Endothelial cell of umbilical vein (primary cell): ENCODE data around the gene KIF6. TPM values are rescaled to one million over a fixed set of nuclear protein-coding genes. Genes with fewer than 3 reads are reported as not detected.

ENCODE experiments used
- BruUV-seq: library from RNA; stranded (reverse); fragments of 400-500 nt; replicated peaks from 2 replicates; lab custom pipeline; 2021; lab: Mats Ljungman, UMichigan
- CTCF ChIA-PET: fragments of 300-600, 350-600 bp; sonication (Branson Sonifier 250); formaldehyde crosslinking; loops from one replicate; lab custom pipeline; 2021; ENCODE audit warnings: antibody characterized with exemption, inconsistent platforms; lab: Charles Lee
- POLR2A ChIA-PET: fragments of 300-600, 350-600 bp; sonication (Branson Sonifier 250); formaldehyde crosslinking; loops from one replicate; lab custom pipeline; 2021; ENCODE audit warnings: antibody characterized with exemption, inconsistent platforms; lab: Charles Lee
- DNase-seq: peaks from one replicate; pipeline ENCODE4 v3.0.0-alpha.2; 2011; ENCODE audit warnings: low read depth, low spot score
- FAIRE-seq: peaks from 2 replicates; lab custom pipeline; 2011; peaks lifted over from hg19 to GRCh38; lab: Jason Lieb, UNC
- H2AFZ ChIP-seq: 2 replicates; pipeline ENCODE4 v1.6.0; 2012; ENCODE audit warnings: low read depth, low read length, control low read depth, inconsistent platforms
- H3K27ac ChIP-seq: 2 replicates; pipeline ENCODE4 v1.5.1; 2011; ENCODE audit warnings: low read depth, mild to moderate bottlenecking, control low read depth, low read length, moderate library complexity; ENCODE audit not compliant: insufficient read depth
- H3K27me3 ChIP-seq, 2 experiments: 2 replicates each; pipeline versions ENCODE4 v1.6.0 to v1.6.1; 2011; ENCODE audit warnings: low read length in 2 of 2, mixed read lengths in 1 of 2; ENCODE audit not compliant: control insufficient read depth in 2 of 2, insufficient read depth in 2 of 2
- H3K36me3 ChIP-seq, 2 experiments: 2 replicates in 1 of 2; 3 replicates in 1 of 2; pipeline ENCODE4 v1.5.1; 2011; ENCODE audit warnings: low read length in 2 of 2, mild to moderate bottlenecking in 1 of 2, moderate library complexity in 1 of 2; ENCODE audit not compliant: control insufficient read depth in 2 of 2, insufficient read depth in 2 of 2; ENCODE audit errors: extremely low read depth in 1 of 2
- H3K4me1 ChIP-seq: 3 replicates; pipeline ENCODE4 v1.5.1; 2011; ENCODE audit warnings: mild to moderate bottlenecking, low read length; ENCODE audit not compliant: control insufficient read depth, insufficient read depth; ENCODE audit errors: extremely low read depth
- H3K4me2 ChIP-seq: 2 replicates; pipeline ENCODE4 v1.6.1; 2011; ENCODE audit warnings: low read length, control low read depth, mixed read lengths; ENCODE audit not compliant: insufficient read depth
- H3K4me3 ChIP-seq, 3 experiments: fragments of 200-600 bp in 1 of 3; sonication (generic), shearing (Covaris generic) in 1 of 3; replicated peaks in 1 of 3; 2 replicates each; pipeline ENCODE4 v1.5.1; 2011 to 2016; ENCODE audit warnings: control low read depth in 3 of 3, low read length in 3 of 3, mild to moderate bottlenecking in 2 of 3, inconsistent platforms in 1 of 3, low read depth in 1 of 3, moderate library complexity in 1 of 3; ENCODE audit not compliant: insufficient read depth in 1 of 3
- H3K79me2 ChIP-seq: 2 replicates; pipeline ENCODE4 v1.6.0; 2012; ENCODE audit warnings: low read length, inconsistent platforms; ENCODE audit not compliant: control insufficient read depth, insufficient read depth
- H3K9ac ChIP-seq: replicated peaks from 2 replicates; pipeline ENCODE3; 2011; ENCODE audit warnings: low read length, control low read depth; ENCODE audit not compliant: insufficient read depth; ENCODE audit errors: extremely low read depth
- H3K9me1 ChIP-seq: replicated peaks from 3 replicates; pipeline ENCODE4 v1.6.0; 2011; ENCODE audit warnings: mild to moderate bottlenecking, low read length; ENCODE audit not compliant: control insufficient read depth, insufficient read depth; ENCODE audit errors: extremely low read depth
- H3K9me3 ChIP-seq: replicated peaks from 2 replicates; pipeline ENCODE4 v1.5.1; 2012; ENCODE audit warnings: low read length, inconsistent platforms; ENCODE audit not compliant: control insufficient read depth, insufficient read depth
- H4K20me1 ChIP-seq: replicated peaks from 2 replicates; pipeline ENCODE3; 2011; ENCODE audit warnings: mild to moderate bottlenecking, low read length; ENCODE audit not compliant: control insufficient read depth, insufficient read depth; ENCODE audit errors: extremely low read depth
- EZH2 ChIP-seq: IDR thresholded peaks from 2 replicates; pipeline ENCODE4 v1.6.1; 2012; ENCODE audit warnings: borderline replicate concordance, low read depth, mild to moderate bottlenecking, moderate library complexity, low read length, inconsistent platforms; ENCODE audit not compliant: severe bottlenecking
- FOS ChIP-seq: IDR thresholded peaks from 2 replicates; pipeline ENCODE4 v1.6.1; 2011; ENCODE audit warnings: mild to moderate bottlenecking, low read length, moderate library complexity, borderline replicate concordance; ENCODE audit not compliant: insufficient read depth
- GATA2 ChIP-seq: IDR thresholded peaks from 2 replicates; pipeline ENCODE4 v1.7.0; 2011; ENCODE audit warnings: low read depth, mild to moderate bottlenecking, moderate library complexity, mixed read lengths, low read length; ENCODE audit not compliant: insufficient read length, insufficient read depth
- JUN ChIP-seq: IDR thresholded peaks from 2 replicates; pipeline ENCODE4 v1.6.1; 2011; ENCODE audit warnings: borderline replicate concordance, low read depth; ENCODE audit not compliant: insufficient read length, insufficient read depth
- MYC ChIP-seq: IDR thresholded peaks from one replicate; pipeline ENCODE4 v1.6.1; 2011; ENCODE audit warnings: mild to moderate bottlenecking, low read depth, low read length
- POLR2A ChIP-seq: IDR thresholded peaks from 2 replicates; pipeline ENCODE4 v1.6.1; 2012; ENCODE audit warnings: low read depth, mild to moderate bottlenecking, control low read depth, low read length
- POLR2AphosphoS5 ChIP-seq: IDR thresholded peaks from 2 replicates; pipeline ENCODE4 v1.6.1; 2012; ENCODE audit warnings: low read depth, mild to moderate bottlenecking, control low read depth, low read length, moderate library complexity; ENCODE audit not compliant: insufficient read depth
- dilution Hi-C: fragments of 300-500 bp; cut with MboI; formaldehyde crosslinking; loops from one replicate; pipeline ENCODE4 v1.15.0; 2019; ENCODE audit warnings: low sequenced_read_pairs; ENCODE audit not compliant: extremely low pct_ligation_motif_present
- intact Hi-C: fragments of 100-400 bp; cut with micrococcal nuclease; formaldehyde crosslinking; loops from one replicate; pipeline ENCODE4 v1.10.0; 2022
- polyA plus RNA-seq, 4 experiments: library from polyadenylated mRNA; depleted of rRNA in 3 of 4; stranded (reverse) in 3 of 4; unstranded in 1 of 4; fragments of >200 nt; gene quantifications; 2 replicates each; pipeline versions ENCODE4 v1.2.1 to v1.2.3, GENCODE V29; 2011 to 2012; ENCODE audit warnings: missing spikeins in 1 of 4
- total RNA-seq: library from RNA; stranded (reverse); gene quantifications from 2 replicates; pipeline ENCODE4 v1.2.3, GENCODE V29; 2021
- TF ChIP-seq, protein P1 (sequence below): IDR thresholded peaks from 2 replicates; pipeline ENCODE4 v1.6.1; 2011; ENCODE audit not compliant: insufficient read depth, insufficient read length
- TF ChIP-seq, protein P2 (sequence below), 2 donors: IDR thresholded peaks; 1 replicate in 1 of 2; 2 replicates in 1 of 2; pipeline ENCODE4 v1.5.1; 2011; ENCODE audit warnings: low read length in 2 of 2, mild to moderate bottlenecking in 2 of 2, moderate library complexity in 2 of 2, control low read depth in 1 of 2, inconsistent platforms in 1 of 2, low read depth in 1 of 2; ENCODE audit not compliant: insufficient read depth in 1 of 2; ENCODE audit errors: extremely low read depth in 1 of 2

Gene KIF6
- total and polyA plus RNA-seq, 2 donors (not counting 3 experiments of a cell fraction or from before 2014, with no cell fraction given) = not detected

DNA sequence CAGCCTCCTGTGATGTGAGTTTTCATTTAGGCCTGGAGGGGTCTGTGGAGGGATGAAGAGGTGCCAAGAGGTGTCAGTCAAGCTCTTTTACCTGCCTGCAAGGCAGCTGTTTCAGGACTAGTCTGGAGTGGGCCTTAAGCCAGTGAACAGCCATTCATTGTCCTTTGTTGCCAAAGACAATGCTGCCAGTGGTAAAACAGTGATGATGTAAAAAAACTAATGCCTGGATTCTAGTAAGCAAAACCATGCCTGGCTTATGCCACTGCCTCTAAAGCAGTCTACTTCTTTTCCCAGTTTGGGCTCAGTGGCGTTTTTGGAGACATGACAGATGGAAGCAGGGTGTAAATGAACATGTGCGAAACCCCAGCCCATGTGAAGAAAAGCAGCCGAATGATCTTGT lies 309.2 kb downstream of the KIF6 start:
- Histone ChIP-seq H3K4me2 (no peak overlapping the region), H3K79me2 (no peaks in the 10 kb centered on the region), H3K4me1 (no peaks in the 10 kb centered on the region), H3K27ac (no peak overlapping the region), H3K9ac (no peak overlapping the region), H4K20me1 (no peaks in the 10 kb centered on the region), H3K9me1 (no peaks in the 10 kb centered on the region), H3K27me3 (peaks cover 0 to 3% of the 10 kb centered on the region in 2 experiments), H3K4me3 (no peak overlapping the region), H3K9me3 (no peaks in the 10 kb centered on the region), H2AFZ (no peak overlapping the region), H3K36me3 (no peaks in the 10 kb centered on the region)
- no peak for TF ChIP-seq GATA2
- TF ChIP-seq, protein P1, sequence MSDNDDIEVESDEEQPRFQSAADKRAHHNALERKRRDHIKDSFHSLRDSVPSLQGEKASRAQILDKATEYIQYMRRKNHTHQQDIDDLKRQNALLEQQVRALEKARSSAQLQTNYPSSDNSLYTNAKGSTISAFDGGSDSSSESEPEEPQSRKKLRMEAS = no peak
- no peak for TF ChIP-seq MYC
- no peak for TF ChIP-seq FOS
- no peak for TF ChIP-seq JUN
- no peak for TF ChIP-seq POLR2AphosphoS5
- TF ChIP-seq, protein P2, sequence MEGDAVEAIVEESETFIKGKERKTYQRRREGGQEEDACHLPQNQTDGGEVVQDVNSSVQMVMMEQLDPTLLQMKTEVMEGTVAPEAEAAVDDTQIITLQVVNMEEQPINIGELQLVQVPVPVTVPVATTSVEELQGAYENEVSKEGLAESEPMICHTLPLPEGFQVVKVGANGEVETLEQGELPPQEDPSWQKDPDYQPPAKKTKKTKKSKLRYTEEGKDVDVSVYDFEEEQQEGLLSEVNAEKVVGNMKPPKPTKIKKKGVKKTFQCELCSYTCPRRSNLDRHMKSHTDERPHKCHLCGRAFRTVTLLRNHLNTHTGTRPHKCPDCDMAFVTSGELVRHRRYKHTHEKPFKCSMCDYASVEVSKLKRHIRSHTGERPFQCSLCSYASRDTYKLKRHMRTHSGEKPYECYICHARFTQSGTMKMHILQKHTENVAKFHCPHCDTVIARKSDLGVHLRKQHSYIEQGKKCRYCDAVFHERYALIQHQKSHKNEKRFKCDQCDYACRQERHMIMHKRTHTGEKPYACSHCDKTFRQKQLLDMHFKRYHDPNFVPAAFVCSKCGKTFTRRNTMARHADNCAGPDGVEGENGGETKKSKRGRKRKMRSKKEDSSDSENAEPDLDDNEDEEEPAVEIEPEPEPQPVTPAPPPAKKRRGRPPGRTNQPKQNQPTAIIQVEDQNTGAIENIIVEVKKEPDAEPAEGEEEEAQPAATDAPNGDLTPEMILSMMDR (IDR thresholded peaks at IDR 0.05; ENCODE audit: extremely low read depth in 1 of 2, insufficient read depth in 1 of 2, low read depth in 1 of 2, low read length in 2 of 2) = no peak
- TF ChIP-seq POLR2A = no peak
- TF ChIP-seq EZH2 = no peak
- no TSS peak for BruUV-seq
- FAIRE-seq = no peak
- intact Hi-C loops (no loop called here), dilution Hi-C loops (no loop called here)
- DNase-seq = no peak
- CTCF ChIA-PET = no interaction called here
- POLR2A ChIA-PET = no interaction called here
